HG03558 (cell line): ENCODE data around the gene ING3.

ENCODE experiments used
- ATAC-seq: cut with Tn5 transposase; IDR thresholded peaks from one replicate; pipeline ENCODE4 v1.9.1; 2021; ENCODE audit warnings: moderate number of reproducible peaks; ENCODE audit not compliant: unreplicated experiment; ENCODE audit errors: extremely low read depth

The ING3 gene

DNA sequence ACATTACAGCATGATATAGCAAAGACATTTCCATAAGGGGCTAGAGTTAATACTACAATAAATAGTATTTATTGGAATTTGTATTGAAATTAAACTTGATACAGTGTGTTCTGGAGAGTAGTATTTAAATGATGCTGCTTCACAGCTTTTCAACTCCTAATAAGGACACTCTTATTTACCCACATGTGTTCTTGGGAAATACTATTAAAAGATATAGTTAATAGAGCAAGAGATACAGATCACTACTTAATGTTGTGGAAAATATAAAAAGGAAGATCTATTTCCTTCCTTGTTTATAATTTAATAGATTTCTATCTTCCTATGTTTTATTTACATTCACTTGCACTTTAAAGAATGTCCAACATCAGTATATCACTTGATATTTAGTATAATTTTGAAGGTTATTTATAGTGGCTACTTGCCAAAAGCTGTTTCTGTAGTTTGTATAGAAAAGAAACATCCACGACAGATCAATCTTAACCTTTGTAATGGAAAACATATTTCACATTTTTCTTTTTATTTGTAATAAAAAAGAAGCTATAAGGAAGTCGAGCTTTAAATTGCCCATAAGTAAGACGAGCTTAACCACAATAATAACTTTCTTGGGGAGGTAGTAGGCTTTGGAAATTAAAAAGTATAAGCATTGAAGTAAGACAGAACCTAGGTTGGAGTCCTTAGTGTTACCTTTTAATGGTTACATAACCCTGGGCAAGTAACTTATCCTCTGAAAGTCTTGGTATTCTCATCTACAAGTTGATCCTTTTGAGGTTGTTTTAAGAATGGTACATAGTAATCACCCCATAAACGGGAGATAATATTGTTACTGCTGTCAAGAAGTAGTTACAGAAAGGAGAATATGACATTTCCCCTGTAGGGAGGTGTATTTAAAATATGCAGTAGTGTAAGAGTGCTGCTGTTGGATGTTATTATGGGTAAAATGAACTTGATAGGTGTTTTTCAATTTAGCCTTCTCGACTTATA lies 70.7 kb downstream of the ING3 start:
- ATAC-seq: no peak

DNA sequence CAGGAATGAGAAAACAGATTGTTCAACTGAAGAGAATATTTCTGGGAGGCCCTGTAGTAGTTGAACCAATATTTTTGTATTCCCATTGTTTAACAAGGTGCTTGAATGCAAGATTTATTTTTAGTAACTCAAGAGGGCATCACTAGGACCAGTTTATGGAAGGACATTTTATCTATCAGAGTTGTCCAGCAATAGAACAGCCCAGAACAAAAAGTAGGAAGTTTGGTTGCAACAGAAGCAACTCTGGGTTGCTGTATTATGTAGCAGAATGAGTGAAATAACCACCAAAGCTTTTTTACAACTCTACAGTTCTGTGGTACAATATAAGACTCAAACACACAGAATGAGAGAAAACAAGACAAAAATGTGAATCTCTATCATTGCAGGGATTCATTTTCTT lies 72.6 kb downstream of the ING3 start:
- no peak for ATAC-seq

DNA sequence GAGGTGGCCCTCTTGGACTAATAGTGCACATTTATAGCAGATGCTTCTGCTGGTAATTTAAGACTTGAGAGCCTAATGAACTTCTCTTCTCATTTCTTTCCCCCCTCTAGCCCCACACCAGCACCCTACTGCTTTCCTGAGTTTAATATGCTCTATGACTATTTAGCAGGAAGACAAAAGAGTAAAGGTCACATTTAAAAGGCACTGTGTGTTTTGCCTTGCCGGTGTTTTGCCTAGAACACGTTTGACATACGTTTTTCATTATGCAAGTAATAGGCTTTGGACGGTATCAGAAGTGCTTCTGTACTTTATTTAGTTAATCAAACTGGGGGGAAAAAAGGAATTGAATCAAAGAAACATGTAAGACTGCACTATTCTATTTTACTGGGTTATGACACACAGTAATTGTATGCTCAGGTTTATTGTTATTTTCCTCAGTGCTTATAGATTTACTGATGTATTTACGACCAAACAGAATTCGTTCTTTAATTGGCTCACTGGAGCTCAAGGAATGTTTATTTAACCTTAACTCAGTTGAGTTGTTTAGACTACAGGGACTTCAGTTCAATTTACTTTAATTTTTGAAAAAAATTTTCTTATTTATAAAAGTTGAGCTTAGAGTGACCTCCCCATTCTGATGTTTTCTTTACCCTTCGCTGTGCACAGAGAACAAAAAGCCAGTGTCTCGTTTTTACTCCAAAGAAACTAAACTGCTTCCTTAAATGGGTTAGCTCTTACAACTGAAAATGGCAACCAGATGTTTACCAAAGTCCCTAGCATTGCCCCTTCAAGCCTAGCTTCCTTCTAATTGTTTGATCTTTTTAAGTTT lies 73.3 kb downstream of the ING3 start:
- no peak for ATAC-seq

DNA sequence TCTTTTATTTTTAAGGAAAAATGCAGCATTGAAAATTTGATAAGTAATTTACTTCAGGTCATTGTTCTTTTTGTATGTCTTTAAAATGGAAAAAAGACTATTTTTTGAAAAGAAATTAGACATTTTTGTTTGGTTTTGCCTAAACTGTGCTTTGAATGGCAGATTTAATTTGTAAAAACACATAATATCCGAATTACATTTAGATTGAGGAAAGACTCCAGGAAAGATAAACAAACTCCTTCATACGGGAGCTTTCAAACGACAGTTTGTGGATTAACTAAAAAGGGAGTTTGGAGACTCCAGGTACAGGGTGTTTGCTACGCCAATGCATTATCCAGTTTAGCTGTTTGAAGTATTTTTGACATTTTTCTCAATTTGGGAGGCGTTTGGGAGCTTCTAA lies 74.0 kb downstream of the ING3 start:
- ATAC-seq: no peak

DNA sequence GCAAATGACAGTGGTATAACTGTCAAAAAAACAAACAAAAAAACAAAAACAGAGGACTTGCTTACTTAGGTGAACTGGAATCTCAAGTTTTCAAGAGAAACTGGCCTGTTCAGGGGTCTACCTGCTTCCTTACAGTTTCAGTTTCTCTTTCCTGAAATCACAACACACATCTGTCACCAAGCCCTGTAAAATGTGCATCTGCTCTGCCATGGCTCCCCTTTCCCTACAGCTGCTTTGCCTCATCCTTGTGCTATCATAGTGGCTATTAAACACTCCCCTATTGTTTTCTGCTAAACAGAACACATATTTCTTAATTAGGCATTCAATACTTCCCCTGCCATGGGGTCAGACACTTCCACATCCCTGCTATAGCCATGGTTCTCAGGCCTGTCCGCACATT lies 75.6 kb downstream of the ING3 start:
- no peak for ATAC-seq

DNA sequence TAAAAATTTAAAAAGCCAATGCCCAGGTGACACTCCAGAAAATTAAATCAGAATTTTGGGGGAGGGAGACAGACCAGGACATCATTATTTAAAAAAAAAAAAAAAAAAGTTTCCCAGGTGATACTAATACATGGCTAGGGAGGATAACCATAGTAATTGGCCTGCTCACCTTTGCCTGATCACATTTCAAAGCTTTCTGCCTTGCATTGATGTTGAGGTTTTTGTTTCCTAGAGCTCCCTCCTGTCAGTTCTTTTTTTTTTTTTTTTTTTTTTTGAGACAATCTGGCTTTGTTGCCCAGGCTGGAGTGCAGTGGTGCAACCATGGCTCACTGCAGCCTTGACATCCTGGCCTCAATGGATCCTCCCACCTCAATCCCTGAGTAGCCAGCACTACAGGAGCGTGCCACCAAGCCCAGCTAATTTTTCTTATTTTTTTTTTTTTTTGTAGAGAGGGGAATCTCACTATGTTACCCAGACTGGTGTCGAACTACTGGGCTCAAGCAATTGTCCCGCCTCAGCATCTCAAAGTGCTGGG lies 76.1 kb downstream of the ING3 start:
- ATAC-seq: no peak
